ENCODE data around the gene IL17C. TPM values are rescaled to one million over a fixed set of nuclear protein-coding genes. Genes with fewer than 3 reads are reported as not detected.
A peak's percentile ranks its signal among the peaks of the same experiment; 100 is the strongest.

IL17C gene
- total RNA-seq, 2 experiments from 2014 or later, result 0.86 TPM; not detected in 1

GRCh38 chr16:88626646-88627045 is 11.7 kb upstream of the IL17C start:
- Histone ChIP-seq H3K79me2 (ENCODE audit: insufficient read depth, low read depth, low read length) (no peaks in the 10 kb centered on the region), H3K9me3 (ENCODE audit: low read length) (no peaks in the 10 kb centered on the region), H3K27ac (ENCODE audit: low read depth, low read length, poor library complexity, severe bottlenecking) (no peak overlapping the region), H3K9me2 (ENCODE audit: insufficient read depth, low read length) (no peaks in the 10 kb centered on the region), H3K4me3 (ENCODE audit: low read depth, low read length, poor library complexity, severe bottlenecking) (no peak overlapping the region), H3K4me2 (ENCODE audit: low read length) (no peak overlapping the region), H3K36me3 (ENCODE audit: insufficient read depth, low read length) (peaks cover 88% of the 10 kb centered on the region), H2AFZ (ENCODE audit: low read length) (no peak overlapping the region), H3K4me1 (ENCODE audit: insufficient read depth, low read length, poor library complexity, severe bottlenecking) (no peaks in the 10 kb centered on the region), H4K20me1 (ENCODE audit: insufficient read depth, low read length) (no peaks in the 10 kb centered on the region)
- BruUV-seq (replicated peaks), result no TSS peak
- DNase-seq (ENCODE audit: low spot score), result no peak
- TF ChIP-seq, protein P1, sequence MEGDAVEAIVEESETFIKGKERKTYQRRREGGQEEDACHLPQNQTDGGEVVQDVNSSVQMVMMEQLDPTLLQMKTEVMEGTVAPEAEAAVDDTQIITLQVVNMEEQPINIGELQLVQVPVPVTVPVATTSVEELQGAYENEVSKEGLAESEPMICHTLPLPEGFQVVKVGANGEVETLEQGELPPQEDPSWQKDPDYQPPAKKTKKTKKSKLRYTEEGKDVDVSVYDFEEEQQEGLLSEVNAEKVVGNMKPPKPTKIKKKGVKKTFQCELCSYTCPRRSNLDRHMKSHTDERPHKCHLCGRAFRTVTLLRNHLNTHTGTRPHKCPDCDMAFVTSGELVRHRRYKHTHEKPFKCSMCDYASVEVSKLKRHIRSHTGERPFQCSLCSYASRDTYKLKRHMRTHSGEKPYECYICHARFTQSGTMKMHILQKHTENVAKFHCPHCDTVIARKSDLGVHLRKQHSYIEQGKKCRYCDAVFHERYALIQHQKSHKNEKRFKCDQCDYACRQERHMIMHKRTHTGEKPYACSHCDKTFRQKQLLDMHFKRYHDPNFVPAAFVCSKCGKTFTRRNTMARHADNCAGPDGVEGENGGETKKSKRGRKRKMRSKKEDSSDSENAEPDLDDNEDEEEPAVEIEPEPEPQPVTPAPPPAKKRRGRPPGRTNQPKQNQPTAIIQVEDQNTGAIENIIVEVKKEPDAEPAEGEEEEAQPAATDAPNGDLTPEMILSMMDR (conservative IDR thresholded peaks at IDR 0.05; ENCODE audit: low read length), result no peak
- intact Hi-C loops (cut with micrococcal nuclease; ENCODE audit: unreplicated experiment), result no loop called here
- POLR2A ChIA-PET, result no interaction called here
- CTCF ChIA-PET (ENCODE audit: unreplicated experiment), result no interaction called here

DNA sequence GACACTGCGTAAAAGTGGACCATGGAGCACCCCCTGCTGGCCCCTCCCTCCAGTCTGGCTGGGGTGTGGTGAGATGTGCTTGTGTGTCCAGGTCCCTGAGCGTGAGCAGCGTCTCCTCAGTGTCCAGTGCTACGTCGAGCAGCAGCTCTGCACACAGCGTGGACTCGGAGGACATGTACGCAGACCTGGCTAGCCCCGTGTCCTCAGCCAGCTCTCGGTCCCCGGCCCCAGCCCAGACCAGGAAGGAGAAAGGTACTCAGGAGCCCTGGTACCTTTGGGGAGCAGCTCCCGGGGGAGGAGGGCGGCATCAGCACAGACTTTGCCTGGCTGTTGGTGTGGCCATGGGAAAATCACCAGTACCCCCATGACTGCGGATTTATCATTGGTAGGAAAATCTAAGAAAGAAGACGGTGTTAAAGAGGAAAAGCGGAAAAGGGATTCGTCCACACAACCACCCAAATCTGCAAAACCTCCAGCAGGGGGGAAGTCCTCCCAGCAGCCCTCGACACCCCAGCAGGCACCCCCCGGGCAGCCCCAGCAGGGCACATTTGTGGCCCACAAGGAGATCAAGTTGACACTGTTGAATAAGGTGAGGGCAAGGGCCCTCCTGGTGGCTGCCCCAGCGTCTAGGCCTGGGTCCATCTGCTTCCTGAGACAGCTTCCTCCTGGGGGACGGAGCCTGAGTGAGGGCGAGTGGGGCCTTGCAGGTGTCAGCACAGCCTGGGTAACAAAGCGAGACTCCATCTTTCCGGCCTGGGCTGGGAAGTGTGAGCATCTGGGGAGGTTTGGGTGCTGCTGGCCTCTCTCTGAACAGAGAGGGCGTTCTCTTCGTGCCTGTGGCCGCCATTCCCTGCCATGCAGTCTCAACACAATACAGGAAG is 10.6 kb upstream of the IL17C start:
- Histone ChIP-seq H3K9me3 (ENCODE audit: low read length) (no peaks in the 10 kb centered on the region), H3K4me2 (ENCODE audit: low read length) (no peak overlapping the region), H3K36me3 (ENCODE audit: insufficient read depth, low read length) (peaks cover 87% of the 10 kb centered on the region), H4K20me1 (ENCODE audit: insufficient read depth, low read length) (no peaks in the 10 kb centered on the region), H3K79me2 (ENCODE audit: insufficient read depth, low read depth, low read length) (no peaks in the 10 kb centered on the region), H3K4me3 (ENCODE audit: low read depth, low read length, poor library complexity, severe bottlenecking) (no peak overlapping the region), H3K9me2 (ENCODE audit: insufficient read depth, low read length) (no peaks in the 10 kb centered on the region), H3K4me1 (ENCODE audit: insufficient read depth, low read length, poor library complexity, severe bottlenecking) (no peaks in the 10 kb centered on the region), H3K27ac (ENCODE audit: low read depth, low read length, poor library complexity, severe bottlenecking) (no peak overlapping the region), H2AFZ (ENCODE audit: low read length) (no peak overlapping the region)
- CTCF ChIA-PET (ENCODE audit: unreplicated experiment), result no interaction called here
- TF ChIP-seq EZH2phosphoT487 (IDR thresholded peaks at IDR 0.05; ENCODE audit: borderline replicate concordance, low read depth, low read length), result no peak
- TF ChIP-seq, protein P1 (conservative IDR thresholded peaks at IDR 0.05; ENCODE audit: low read length), result no peak
- no TSS peak for BruUV-seq (replicated peaks)
- DNase-seq (ENCODE audit: low spot score), result no peak
- POLR2A ChIA-PET, result no interaction called here
- intact Hi-C loops (cut with micrococcal nuclease; ENCODE audit: unreplicated experiment), result no loop called here

GRCh38 chr16:88628512-88628974 is 9.8 kb upstream of the IL17C start:
- intact Hi-C loops (cut with micrococcal nuclease; ENCODE audit: unreplicated experiment), result no loop called here
- H4K20me1 ChIP-seq (ENCODE audit: insufficient read depth, low read length), result no peaks in the 10 kb centered on the region
- ChIA-PET POLR2A (no interaction called here), CTCF (ENCODE audit: unreplicated experiment) (no interaction called here)
- H3K4me3 ChIP-seq (ENCODE audit: low read depth, low read length, poor library complexity, severe bottlenecking), result no peak overlapping the region
- peak; percentile 49 for DNase-seq (ENCODE audit: low spot score)
- H3K9me3 ChIP-seq (ENCODE audit: low read length), result no peaks in the 10 kb centered on the region
- no peaks in the 10 kb centered on the region for H3K9me2 ChIP-seq (ENCODE audit: insufficient read depth, low read length)
- H3K4me2 ChIP-seq (ENCODE audit: low read length), result no peak overlapping the region
- no TSS peak for BruUV-seq (replicated peaks)
- peaks cover 85% of the 10 kb centered on the region for H3K36me3 ChIP-seq (ENCODE audit: insufficient read depth, low read length)
- H2AFZ ChIP-seq (ENCODE audit: low read length), result no peak overlapping the region
- no peaks in the 10 kb centered on the region for H3K79me2 ChIP-seq (ENCODE audit: insufficient read depth, low read depth, low read length)
- H3K27ac ChIP-seq (ENCODE audit: low read depth, low read length, poor library complexity, severe bottlenecking), result no peak overlapping the region
- no peak for TF ChIP-seq EZH2phosphoT487 (IDR thresholded peaks at IDR 0.05; ENCODE audit: borderline replicate concordance, low read depth, low read length)
- TF ChIP-seq, protein P1 (conservative IDR thresholded peaks at IDR 0.05; ENCODE audit: low read length), result peak; percentile 78
- peaks cover 5% of the 10 kb centered on the region for H3K4me1 ChIP-seq (ENCODE audit: insufficient read depth, low read length, poor library complexity, severe bottlenecking)
